ENCODE measurements around the gene CHTF18. TPM values are rescaled to one million over a fixed set of nuclear protein-coding genes. Genes with fewer than 3 reads are reported as not detected.

CHTF18 gene
- polyA plus RNA-seq, 1 donor: 19.1 TPM

DNA sequence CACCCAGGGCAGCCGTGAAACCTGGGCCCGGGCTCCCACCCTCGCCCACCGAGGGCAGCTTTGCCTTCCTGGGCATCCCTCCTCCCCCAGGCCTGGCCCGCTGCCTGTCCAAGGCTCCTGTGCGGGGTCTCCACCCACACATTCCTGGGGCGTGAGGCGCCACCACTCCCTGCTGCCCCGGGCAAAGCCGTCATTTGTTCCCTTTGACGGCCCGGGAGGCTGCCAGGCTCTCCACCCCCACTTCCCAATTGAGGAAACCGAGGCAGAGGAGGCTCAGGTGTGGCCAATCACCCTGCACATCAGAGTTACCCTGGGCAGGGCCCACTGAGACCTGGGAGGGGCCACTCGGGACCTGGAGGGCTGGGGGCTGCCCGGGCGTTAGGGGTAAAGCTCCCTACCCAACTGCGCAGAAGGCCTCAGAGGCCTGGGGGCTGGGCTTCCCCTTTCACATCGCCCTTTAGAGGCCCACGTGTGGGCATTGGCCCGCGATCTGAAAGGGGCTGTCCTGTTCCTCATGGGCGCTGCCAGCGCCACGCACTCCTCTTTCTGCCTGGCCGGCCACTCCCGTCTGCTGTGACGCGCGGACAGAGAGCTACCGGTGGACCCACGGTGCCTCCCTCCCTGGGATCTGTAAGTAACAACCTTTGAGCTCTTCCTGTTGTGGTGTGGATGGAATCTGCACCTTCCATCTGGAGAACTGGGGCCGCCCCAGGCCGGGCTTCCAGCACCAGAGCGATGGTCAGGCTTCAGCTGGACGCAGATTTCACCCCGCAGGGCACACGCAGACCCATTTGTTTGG, 27.7 kb upstream of the CHTF18 start, which contains the start of gene MSLN:
MSLN (plus strand) TSS at position 190 of the 799 bp plus-strand sequence. CDS start 1,947 bp downstream, outside the sequence.
- Histone ChIP-seq H3K27me3 (ENCODE audit: control insufficient read depth, insufficient read depth, low read length) (peaks cover 2% of the 10 kb centered on the region), H3K4me1 (ENCODE audit: control insufficient read depth, insufficient read depth, low read length) (peaks cover 25% of the 10 kb centered on the region), H3K27ac (ENCODE audit: low read length) (peak within 1 kb of the TSS; percentile 77), H3K36me3 (ENCODE audit: control insufficient read depth, insufficient read depth, low read length) (no peaks in the 10 kb centered on the region), H3K9me3 (ENCODE audit: control insufficient read depth, low read depth, low read length) (peaks cover 3% of the 10 kb centered on the region), H3K4me3 (ENCODE audit: low read length) (peak within 1 kb of the TSS; percentile 6)
- peak; percentile 76 to 93 for DNase-seq
- no CpG with 5 or more reads among the region's 37 CpGs for WGBS (ENCODE audit: insufficient coverage, low lambda C conversion rate)

DNA sequence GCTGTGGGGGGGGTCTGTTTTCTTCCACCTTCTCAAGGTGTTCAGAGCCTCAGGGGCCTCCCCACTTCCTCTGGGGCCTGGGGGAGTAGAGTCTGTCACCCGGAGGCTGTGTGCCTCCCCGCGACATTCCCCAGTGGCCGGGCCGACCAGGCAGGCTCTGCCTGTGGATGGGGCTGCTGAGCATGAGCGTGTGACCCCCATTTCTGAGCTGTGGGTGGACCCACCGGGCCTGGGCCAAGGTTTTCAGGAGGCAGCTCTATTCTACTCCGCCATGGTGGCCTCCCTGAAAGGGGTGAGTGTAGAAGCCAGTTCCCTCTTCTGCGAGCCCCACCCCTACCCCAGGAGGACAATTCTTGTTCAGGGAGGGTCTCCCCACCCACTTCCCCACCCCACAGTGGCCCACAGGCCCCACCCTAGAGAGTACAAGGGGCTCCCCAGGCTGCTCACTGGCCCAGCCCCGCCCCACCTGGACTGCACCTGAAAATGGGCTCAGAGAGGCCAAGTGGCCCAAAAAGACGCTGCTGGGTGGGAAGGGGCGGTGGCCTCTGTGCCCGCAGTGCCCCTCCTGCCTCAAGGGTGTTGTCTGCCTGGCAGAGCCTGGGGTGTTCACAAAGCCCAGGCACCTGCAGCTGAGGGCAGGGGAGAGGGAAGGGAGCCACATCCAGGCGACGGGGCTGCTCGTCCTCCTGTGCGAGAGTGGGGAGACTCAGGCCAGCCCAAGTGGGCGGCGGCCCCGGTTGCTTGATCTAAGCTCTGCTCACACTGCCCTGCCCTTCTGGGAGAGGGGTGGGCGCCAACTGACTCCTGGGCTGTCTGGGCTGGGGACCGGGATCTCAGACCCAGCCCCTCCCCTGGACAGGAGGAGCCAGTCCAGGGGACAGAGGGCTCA, 26.6 kb upstream of the CHTF18 start:
- H3K9me3 ChIP-seq (ENCODE audit: control insufficient read depth, low read depth, low read length): peaks cover 3% of the 10 kb centered on the region
- H3K36me3 ChIP-seq (ENCODE audit: control insufficient read depth, insufficient read depth, low read length): no peaks in the 10 kb centered on the region
- H3K4me3 ChIP-seq (ENCODE audit: low read length): no peak overlapping the region
- no CpG with 5 or more reads among the region's 22 CpGs for WGBS (ENCODE audit: insufficient coverage, low lambda C conversion rate)
- H3K4me1 ChIP-seq (ENCODE audit: control insufficient read depth, insufficient read depth, low read length): peaks cover 25% of the 10 kb centered on the region
- no peaks in the 10 kb centered on the region for H3K27me3 ChIP-seq (ENCODE audit: control insufficient read depth, insufficient read depth, low read length)
- DNase-seq: peak in 1 of 2 donors; percentile 54
- H3K27ac ChIP-seq (ENCODE audit: low read length): peak overlapping the region; percentile 77

DNA sequence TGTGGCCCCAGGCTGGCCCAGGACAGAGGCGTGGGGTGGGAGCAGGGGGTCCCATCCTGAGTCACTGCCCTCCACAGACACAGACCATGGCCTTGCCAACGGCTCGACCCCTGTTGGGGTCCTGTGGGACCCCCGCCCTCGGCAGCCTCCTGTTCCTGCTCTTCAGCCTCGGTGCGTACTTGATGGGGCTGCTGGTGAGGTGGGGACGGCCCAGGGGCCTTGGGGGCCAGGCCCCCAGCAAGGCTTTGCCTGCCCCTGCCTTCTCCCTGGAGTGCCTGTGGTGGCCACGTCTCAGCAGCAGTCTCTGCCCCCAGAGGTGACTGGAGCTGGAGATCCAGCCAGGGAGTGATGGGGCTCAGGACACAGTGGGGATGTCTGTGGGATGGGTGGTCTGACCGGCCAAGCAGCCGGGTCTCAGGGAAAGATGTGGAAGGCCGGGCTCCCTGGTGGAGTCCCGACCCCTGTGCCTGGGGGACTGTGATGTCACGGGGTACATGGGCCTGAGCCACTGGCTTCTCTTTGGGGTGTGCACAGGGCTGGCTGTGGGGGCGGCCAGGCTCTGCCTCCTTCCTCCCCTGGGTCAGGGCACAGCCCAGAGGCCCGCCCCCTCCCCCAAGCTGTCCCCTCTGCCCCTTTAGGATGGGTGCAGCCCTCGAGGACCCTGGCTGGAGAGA, 25.7 kb upstream of the CHTF18 start:
- no peaks in the 10 kb centered on the region for H3K36me3 ChIP-seq (ENCODE audit: control insufficient read depth, insufficient read depth, low read length)
- WGBS (ENCODE audit: insufficient coverage, low lambda C conversion rate): no CpG with 5 or more reads among the region's 17 CpGs
- peaks cover 25% of the 10 kb centered on the region for H3K4me1 ChIP-seq (ENCODE audit: control insufficient read depth, insufficient read depth, low read length)
- H3K9me3 ChIP-seq (ENCODE audit: control insufficient read depth, low read depth, low read length): peaks cover 3% of the 10 kb centered on the region
- no peak for DNase-seq
- H3K27ac ChIP-seq (ENCODE audit: low read length): no peak overlapping the region
- H3K4me3 ChIP-seq (ENCODE audit: low read length): no peak overlapping the region
- no peaks in the 10 kb centered on the region for H3K27me3 ChIP-seq (ENCODE audit: control insufficient read depth, insufficient read depth, low read length)

DNA sequence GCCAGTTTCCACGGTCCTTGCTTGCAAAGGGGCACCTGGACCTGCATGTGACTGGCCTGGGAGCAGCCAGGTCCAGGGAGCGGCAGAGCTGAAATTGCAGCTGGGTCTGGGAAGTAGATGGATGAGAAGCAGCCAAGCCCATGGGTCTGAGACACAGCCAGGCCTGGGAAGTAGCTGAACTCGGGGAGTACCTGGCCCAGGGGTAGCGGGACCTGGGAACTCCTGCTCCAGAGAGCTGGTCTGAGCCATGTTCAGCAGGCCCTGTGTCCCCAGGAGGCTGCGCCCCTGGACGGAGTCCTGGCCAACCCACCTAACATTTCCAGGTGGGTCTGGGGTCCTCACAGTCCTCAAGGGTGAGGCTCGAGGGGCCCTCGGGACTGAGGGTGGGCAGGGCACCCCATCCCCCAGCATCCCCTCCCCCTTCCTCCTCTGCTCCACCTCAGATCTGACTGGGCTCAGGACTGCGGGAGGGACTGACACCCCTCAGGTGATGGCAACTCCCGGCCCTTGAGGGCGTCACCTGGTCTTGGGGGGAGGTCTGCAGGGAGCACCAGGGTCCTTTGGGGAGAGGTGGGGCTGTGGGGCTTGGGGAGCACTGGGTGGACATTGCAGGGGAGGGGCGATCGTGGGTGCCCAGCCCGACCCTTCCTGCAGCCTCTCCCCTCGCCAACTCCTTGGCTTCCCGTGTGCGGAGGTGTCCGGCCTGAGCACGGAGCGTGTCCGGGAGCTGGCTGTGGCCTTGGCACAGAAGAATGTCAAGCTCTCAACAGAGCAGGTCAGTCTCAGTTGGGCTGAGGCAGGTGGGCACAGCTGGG, 24.8 kb upstream of the CHTF18 start:
- H3K27ac ChIP-seq (ENCODE audit: low read length): no peak overlapping the region
- no peaks in the 10 kb centered on the region for H3K27me3 ChIP-seq (ENCODE audit: control insufficient read depth, insufficient read depth, low read length)
- H3K4me3 ChIP-seq (ENCODE audit: low read length): no peak overlapping the region
- no CpG with 5 or more reads among the region's 21 CpGs for WGBS (ENCODE audit: insufficient coverage, low lambda C conversion rate)
- no peaks in the 10 kb centered on the region for H3K36me3 ChIP-seq (ENCODE audit: control insufficient read depth, insufficient read depth, low read length)
- DNase-seq: no peak
- H3K9me3 ChIP-seq (ENCODE audit: control insufficient read depth, low read depth, low read length): peaks cover 3% of the 10 kb centered on the region
- peaks cover 25% of the 10 kb centered on the region for H3K4me1 ChIP-seq (ENCODE audit: control insufficient read depth, insufficient read depth, low read length)

DNA sequence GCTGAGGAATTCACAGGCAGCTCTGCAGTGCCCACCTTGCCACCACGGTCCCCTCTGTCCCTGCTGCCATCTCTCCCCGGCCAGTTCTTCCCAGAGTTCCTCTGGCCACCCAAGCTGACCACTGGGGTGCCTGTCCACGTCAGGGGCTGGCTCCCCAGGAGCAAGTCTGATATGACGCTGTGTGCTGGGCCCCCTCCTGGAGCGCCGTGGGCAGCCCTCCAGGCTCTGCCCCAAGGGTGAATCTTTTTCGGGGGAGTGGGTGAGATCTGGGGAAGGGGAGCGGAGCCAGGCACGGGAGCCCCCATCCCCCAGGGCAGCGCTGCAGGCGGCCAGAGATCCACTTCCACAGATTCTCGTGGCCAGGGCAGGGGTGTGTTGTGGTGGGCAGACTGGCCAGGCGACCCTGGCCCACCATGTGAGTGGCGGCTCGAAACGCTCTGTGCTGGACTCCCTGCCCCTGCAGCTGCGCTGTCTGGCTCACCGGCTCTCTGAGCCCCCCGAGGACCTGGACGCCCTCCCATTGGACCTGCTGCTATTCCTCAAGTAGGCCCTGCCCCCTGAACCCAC, 24.2 kb upstream of the CHTF18 start:
- H3K27me3 ChIP-seq (ENCODE audit: control insufficient read depth, insufficient read depth, low read length): no peaks in the 10 kb centered on the region
- no CpG with 5 or more reads among the region's 20 CpGs for WGBS (ENCODE audit: insufficient coverage, low lambda C conversion rate)
- peaks cover 3% of the 10 kb centered on the region for H3K9me3 ChIP-seq (ENCODE audit: control insufficient read depth, low read depth, low read length)
- H3K4me1 ChIP-seq (ENCODE audit: control insufficient read depth, insufficient read depth, low read length): peaks cover 24% of the 10 kb centered on the region
- no peaks in the 10 kb centered on the region for H3K36me3 ChIP-seq (ENCODE audit: control insufficient read depth, insufficient read depth, low read length)
- H3K27ac ChIP-seq (ENCODE audit: low read length): no peak overlapping the region
- no peak overlapping the region for H3K4me3 ChIP-seq (ENCODE audit: low read length)
- no peak for DNase-seq

DNA sequence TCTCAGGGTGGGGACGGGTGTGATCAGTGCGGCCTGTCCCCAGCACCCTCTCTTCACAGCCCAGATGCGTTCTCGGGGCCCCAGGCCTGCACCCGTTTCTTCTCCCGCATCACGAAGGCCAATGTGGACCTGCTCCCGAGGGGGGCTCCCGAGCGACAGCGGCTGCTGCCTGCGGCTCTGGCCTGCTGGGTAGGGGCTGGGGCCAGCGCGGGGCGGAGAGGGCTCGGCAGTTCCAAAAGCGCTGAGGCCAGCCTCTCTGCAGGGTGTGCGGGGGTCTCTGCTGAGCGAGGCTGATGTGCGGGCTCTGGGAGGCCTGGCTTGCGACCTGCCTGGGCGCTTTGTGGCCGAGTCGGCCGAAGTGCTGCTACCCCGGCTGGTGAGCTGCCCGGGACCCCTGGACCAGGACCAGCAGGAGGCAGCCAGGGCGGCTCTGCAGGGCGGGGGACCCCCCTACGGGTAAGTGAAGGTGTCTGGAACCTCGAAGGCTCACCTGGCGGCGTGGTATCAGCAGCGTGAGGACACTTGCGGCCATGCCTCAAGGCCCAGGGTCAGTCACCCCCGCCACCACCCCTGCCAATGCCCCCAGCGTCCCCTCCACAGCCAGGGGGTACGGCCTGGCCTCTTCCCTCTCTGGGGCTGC, 23.5 kb upstream of the CHTF18 start:
- Histone ChIP-seq H3K4me3 (ENCODE audit: low read length) (no peak overlapping the region), H3K4me1 (ENCODE audit: control insufficient read depth, insufficient read depth, low read length) (peaks cover 20% of the 10 kb centered on the region), H3K9me3 (ENCODE audit: control insufficient read depth, low read depth, low read length) (peaks cover 3% of the 10 kb centered on the region), H3K36me3 (ENCODE audit: control insufficient read depth, insufficient read depth, low read length) (no peaks in the 10 kb centered on the region), H3K27me3 (ENCODE audit: control insufficient read depth, insufficient read depth, low read length) (no peaks in the 10 kb centered on the region), H3K27ac (ENCODE audit: low read length) (no peak overlapping the region)
- DNase-seq: no peak
- WGBS (ENCODE audit: insufficient coverage, low lambda C conversion rate): no CpG with 5 or more reads among the region's 38 CpGs

- H3K9me3 ChIP-seq (ENCODE audit: control insufficient read depth, low read depth, low read length): peaks cover 3% of the 10 kb centered on the region
- H3K27me3 ChIP-seq (ENCODE audit: control insufficient read depth, insufficient read depth, low read length): no peaks in the 10 kb centered on the region
- peaks cover 19% of the 10 kb centered on the region for H3K4me1 ChIP-seq (ENCODE audit: control insufficient read depth, insufficient read depth, low read length)
- DNase-seq: no peak
- no peaks in the 10 kb centered on the region for H3K36me3 ChIP-seq (ENCODE audit: control insufficient read depth, insufficient read depth, low read length)
- no CpG with 5 or more reads among the region's 29 CpGs for WGBS (ENCODE audit: insufficient coverage, low lambda C conversion rate)
- no peak overlapping the region for H3K4me3 ChIP-seq (ENCODE audit: low read length)
- no peak overlapping the region for H3K27ac ChIP-seq (ENCODE audit: low read length)
These were observed 22.9 kb upstream of the CHTF18 start for GRCh38 chr16:765488-765865.

DNA sequence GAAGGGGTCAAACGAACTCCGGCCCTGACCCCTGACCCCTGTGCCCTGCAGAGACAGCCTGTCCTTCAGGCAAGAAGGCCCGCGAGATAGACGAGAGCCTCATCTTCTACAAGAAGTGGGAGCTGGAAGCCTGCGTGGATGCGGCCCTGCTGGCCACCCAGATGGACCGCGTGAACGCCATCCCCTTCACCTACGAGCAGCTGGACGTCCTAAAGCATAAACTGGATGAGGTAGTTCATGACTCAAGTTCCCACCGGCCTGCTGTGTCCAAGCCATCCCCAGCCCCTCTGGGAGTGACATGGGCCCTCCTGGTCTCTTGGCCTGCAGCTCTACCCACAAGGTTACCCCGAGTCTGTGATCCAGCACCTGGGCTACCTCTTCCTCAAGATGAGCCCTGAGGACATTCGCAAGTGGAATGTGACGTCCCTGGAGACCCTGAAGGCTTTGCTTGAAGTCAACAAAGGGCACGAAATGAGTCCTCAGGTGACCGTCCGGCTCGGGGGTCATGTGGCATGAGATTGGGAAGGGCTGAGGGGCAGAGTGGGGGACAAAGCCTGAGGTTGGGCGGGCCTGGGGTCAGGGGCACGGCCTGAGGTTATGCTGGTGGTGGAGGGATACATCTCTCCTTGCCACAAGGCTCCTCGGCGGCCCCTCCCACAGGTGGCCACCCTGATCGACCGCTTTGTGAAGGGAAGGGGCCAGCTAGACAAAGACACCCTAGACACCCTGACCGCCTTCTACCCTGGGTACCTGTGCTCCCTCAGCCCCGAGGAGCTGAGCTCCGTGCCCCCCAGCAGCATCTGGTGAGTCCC, 22.2 kb upstream of the CHTF18 start:
- DNase-seq: no peak
- H3K36me3 ChIP-seq (ENCODE audit: control insufficient read depth, insufficient read depth, low read length): no peaks in the 10 kb centered on the region
- WGBS (ENCODE audit: insufficient coverage, low lambda C conversion rate): no CpG with 5 or more reads among the region's 29 CpGs
- peaks cover 12% of the 10 kb centered on the region for H3K4me1 ChIP-seq (ENCODE audit: control insufficient read depth, insufficient read depth, low read length)
- H3K4me3 ChIP-seq (ENCODE audit: low read length): no peak overlapping the region
- no peaks in the 10 kb centered on the region for H3K9me3 ChIP-seq (ENCODE audit: control insufficient read depth, low read depth, low read length)
- H3K27me3 ChIP-seq (ENCODE audit: control insufficient read depth, insufficient read depth, low read length): no peaks in the 10 kb centered on the region
- H3K27ac ChIP-seq (ENCODE audit: low read length): no peak overlapping the region

Data from large intestine (tissue), 3 donors.